AG04449 (cell line): Measurements from ENCODE around the gene METTL1.

Experiments
- CTCF ChIA-PET: fragments of 350-600 bp; formaldehyde crosslinking; extraction: SDS; loops from one replicate; lab custom pipeline; 2021; ENCODE audit warnings: antibody characterized with exemption; lab: Yijun Ruan, JAX
- POLR2A ChIA-PET: fragments of 400-600, 350-600 bp; formaldehyde crosslinking; extraction: SDS; loops from one replicate; lab custom pipeline; 2020; ENCODE audit warnings: antibody characterized with exemption, inconsistent platforms; lab: Yijun Ruan, JAX
- DNase-seq: peaks from one replicate; pipeline ENCODE4 v3.0.0-alpha.2; 2010; ENCODE audit warnings: low read depth, low spot score
- H3K4me3 ChIP-seq: 2 replicates; pipeline ENCODE4 v1.5.1; 2011; ENCODE audit warnings: low read depth, mild to moderate bottlenecking, control low read depth, low read length
- TF ChIP-seq, protein P1 (sequence below): IDR thresholded peaks from one replicate; pipeline ENCODE4 v1.5.1; 2011; ENCODE audit warnings: mild to moderate bottlenecking, moderate library complexity, low read length, control low read depth, inconsistent platforms; ENCODE audit not compliant: insufficient read depth; ENCODE audit errors: missing control alignments

The METTL1 gene

DNA sequence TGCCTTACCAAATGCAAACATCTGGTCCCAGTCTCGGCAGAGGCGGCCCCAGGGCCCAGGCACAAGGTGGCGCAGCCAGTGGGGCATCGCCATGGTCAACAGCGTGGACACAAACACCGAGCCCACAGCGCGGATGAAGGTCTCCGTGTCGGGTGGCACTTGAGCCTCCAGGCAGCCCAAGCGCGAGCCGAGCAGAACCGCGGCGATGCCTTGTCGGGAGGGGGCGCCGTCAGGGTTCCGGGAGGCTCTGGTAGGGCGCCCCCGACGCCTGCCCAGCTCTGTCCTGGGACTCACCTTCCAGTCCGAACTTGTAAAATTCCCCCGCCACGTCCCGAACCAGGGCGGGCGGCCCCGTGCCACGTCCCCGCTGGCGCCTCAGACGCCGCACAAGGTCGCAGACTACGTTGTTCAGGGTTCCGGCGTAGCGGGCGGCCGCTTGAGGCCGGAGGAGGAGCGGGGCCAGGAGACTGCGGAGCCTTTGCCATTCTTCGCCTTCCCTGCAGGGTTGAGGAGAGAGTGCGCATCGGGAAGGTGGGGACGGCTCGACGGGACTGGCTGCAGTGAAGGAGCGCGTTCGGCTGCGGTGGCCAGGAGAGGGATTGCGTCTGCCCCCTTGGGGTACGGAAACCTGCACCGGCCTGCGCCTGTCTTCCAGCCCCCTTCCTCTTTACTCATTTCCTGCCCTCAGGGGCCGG is 6.8 kb downstream of the METTL1 start:
- ChIA-PET CTCF (interaction anchor here (0.6 to 5.4 kb wide), 11 partner anchors 9 to 141 kb away, joined by 3 to 44 read pairs (median 3); no protein-coding TSS in a partner anchor), POLR2A (no interaction called here)
- peak overlapping the region; percentile 46 for H3K4me3 ChIP-seq
- no peak for DNase-seq
- TF ChIP-seq, protein P1, sequence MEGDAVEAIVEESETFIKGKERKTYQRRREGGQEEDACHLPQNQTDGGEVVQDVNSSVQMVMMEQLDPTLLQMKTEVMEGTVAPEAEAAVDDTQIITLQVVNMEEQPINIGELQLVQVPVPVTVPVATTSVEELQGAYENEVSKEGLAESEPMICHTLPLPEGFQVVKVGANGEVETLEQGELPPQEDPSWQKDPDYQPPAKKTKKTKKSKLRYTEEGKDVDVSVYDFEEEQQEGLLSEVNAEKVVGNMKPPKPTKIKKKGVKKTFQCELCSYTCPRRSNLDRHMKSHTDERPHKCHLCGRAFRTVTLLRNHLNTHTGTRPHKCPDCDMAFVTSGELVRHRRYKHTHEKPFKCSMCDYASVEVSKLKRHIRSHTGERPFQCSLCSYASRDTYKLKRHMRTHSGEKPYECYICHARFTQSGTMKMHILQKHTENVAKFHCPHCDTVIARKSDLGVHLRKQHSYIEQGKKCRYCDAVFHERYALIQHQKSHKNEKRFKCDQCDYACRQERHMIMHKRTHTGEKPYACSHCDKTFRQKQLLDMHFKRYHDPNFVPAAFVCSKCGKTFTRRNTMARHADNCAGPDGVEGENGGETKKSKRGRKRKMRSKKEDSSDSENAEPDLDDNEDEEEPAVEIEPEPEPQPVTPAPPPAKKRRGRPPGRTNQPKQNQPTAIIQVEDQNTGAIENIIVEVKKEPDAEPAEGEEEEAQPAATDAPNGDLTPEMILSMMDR = peak; percentile 57

DNA sequence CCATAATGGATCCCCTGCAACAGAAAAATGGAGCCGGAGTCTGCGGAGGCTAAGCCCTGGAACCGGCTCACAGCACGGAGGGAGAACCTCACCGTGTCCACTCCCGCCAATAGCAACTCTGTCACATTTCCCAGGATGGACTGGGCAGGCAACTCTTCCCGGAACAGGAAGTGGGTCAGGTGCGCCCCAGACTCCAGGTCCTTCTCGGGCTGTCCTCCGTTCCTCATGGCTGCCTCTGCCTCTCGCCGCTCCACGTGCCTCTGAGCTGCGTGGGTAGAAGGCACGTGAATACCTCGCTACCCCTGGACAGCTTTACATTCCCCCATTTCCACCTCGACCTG is 7.3 kb downstream of the METTL1 start:
- TF ChIP-seq, protein P1 = no peak
- DNase-seq = no peak
- peak overlapping the region; percentile 46 for H3K4me3 ChIP-seq
- ChIA-PET CTCF (interaction anchor here (0.6 to 5.4 kb wide), 10 partner anchors 8 to 142 kb away, joined by 3 to 44 read pairs (median 3); no protein-coding TSS in a partner anchor), POLR2A (no interaction called here)

DNA sequence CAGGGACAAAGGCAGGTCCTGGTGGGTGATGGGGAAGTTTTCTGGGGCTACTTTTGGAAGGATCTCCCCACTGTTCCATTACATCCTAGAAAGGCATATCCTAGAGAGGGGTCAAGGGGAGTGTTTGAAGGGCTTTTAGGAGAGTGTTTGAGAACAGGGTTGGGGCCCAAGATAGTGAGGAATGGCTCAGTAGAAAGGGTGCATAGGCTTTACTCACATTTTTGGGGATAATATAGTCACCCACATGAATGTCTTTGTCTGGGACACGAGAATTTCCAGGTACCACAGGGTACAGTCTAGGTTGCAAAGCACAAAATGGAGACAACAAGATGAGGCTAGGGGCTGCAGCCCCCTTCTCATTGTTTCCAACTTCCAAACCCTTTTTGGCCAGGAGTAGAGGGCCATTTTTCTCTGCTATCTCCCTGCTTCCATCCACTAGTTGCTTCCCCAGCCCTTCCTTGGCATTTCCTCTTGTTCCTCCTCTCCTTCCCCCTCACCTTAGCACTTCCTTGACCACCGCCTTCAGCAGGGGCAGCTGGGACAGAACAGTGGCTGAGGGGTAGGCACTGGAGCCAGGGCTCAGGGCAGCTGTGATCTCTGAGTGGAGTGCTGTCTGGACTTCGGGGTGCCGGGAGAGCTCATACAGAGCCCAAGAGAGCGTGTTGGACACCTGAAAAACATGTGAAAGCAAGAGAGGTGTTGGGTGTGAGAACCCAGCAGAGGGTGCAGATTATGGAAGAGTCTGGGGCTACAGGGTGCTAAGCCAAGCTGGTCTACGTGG is 7.8 kb downstream of the METTL1 start:
- TF ChIP-seq, protein P1 = no peak
- POLR2A ChIA-PET = no interaction called here
- CTCF ChIA-PET = interaction anchor here (0.9 to 5.4 kb wide), 11 partner anchors 8 to 180 kb away, joined by 3 to 44 read pairs (median 3); no protein-coding TSS in a partner anchor
- DNase-seq = no peak
- H3K4me3 ChIP-seq = no peak overlapping the region

DNA sequence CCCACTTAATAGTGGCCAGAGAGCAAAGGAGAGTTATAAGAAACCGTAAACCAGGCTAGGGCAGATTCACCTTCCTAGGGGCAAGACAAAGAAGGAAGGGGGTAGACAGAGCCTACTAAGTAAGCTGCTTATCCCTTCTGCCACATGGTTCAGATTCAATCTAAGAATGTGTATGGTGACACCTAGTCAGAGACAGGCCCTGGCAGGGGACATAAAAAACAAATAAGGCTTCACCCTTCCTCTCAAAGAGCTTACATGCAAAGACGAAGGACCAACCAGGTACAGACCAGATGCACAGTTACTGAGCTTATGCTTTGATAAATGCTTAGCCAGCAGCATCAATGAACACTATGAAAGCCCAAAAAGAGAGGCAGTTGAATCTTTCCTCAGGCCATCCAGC is 9.4 kb downstream of the METTL1 start:
- no peak overlapping the region for H3K4me3 ChIP-seq
- CTCF ChIA-PET = interaction anchor here (2.2 kb wide), 1 partner anchor 178 kb away, joined by 6 read pairs; no protein-coding TSS in a partner anchor
- TF ChIP-seq, protein P1 = no peak
- DNase-seq = no peak
- POLR2A ChIA-PET = no interaction called here

DNA sequence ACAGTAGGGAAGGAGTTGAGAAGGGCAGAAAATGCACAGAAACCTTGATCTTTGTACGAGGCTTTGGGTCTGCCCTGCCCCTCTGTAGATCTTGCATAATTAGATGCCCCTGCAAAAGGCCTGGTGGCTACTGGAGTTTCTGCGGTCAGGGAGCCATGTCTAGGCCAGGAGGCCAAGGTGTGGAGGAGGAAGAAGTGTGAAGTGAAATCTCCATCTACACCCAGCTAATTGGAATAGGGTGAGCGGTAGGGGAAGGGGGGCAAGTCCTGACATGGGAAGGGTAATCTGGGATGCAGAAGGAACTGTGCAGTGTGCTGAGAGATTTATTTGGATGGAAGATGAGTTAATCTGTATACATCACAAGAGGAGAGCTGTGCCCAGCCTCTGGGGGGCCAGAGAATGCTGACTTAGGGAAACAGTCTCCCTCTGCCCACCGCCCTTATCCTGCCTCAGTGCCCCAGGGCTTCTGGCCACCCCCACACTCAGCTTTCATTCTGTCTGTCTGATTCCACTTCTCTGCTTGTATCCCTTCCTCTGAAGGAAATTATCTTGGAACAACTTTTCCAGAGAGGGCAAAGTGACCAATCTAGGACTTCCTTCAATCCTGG is 10.4 kb downstream of the METTL1 start:
- ChIA-PET POLR2A (no interaction called here), CTCF (interaction anchor here (0.7 to 2.2 kb wide), 3 partner anchors 9 to 177 kb away, joined by 3 to 6 read pairs (median 4); partner anchors contain the start of gene CDK4)
- DNase-seq = no peak

More for the DNA sequence above, 10.4 kb downstream of the METTL1 start:
- TF ChIP-seq, protein P1 = no peak
- no peak overlapping the region for H3K4me3 ChIP-seq
